DOHH2 (cell line): ENCODE measurements around the gene HSBP1L1.

Experiments
- CTCF ChIP-seq: fragments of 200-600 bp; sonication (generic); IDR thresholded peaks from one replicate; pipeline ENCODE4 v1.5.1; 2014; ENCODE audit warnings: antibody characterized with exemption, mild to moderate bottlenecking, low read depth, low read length; ENCODE audit not compliant: poor library complexity, severe bottlenecking
- EZH2phosphoT487 ChIP-seq: fragments of 200-600 bp; sonication (generic); IDR thresholded peaks from 2 replicates; pipeline ENCODE4 v1.6.1; 2017; ENCODE audit warnings: borderline replicate concordance, mild to moderate bottlenecking, antibody characterized with exemption, low read length, moderate library complexity, mixed read lengths

DNA sequence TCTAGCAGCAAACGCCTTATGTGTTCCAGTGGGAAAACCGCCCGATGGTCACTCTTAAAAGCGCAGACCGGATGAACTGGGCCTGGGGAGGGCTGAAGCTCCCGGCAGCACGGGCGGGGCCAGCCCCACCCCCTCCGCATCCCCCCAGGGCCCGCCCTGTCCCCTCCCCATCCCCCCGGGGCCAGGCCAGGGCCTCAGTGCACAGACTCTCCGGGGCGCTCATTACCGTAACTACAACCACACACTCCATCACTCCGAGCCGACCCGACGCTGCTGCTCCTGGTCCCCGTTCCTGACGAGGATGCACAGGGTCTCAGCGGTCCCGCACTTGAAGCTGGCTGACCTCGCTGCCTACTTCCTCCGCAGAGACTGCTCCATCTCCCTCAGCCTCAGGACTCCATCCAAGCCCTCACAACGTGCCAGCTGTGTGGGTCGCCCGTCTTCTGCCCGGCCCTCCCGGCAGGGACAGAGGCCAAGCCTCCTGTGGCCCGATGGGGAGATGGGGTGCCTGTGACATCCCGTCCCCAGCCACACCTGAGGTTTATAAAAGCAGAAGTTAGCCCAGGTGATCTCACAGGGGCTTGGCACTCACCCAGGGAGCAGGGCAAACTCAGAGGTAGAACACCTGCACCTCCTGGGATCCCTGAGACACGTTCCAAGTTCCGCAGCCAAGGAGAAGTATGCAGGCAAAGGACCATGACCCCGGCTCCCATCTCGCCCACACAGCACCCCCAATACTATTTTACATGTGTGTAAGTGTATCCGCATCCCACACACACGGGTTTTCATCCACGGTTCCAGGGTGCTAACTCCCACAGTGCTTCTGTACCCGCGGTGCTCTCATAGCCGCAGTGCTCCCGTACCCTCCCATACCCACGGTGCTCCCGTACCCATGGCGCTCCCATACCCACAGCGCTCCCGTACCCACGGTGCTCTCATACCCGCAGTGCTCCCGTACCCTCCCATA is 49.0 kb upstream of the HSBP1L1 start:
- TF ChIP-seq CTCF: no peak
- TF ChIP-seq EZH2phosphoT487: no peak
